Left lung (tissue), 10 donors: Measurements from ENCODE around the gene PIGB. TPM values are rescaled to one million over a fixed set of nuclear protein-coding genes. Genes with fewer than 3 reads are reported as not detected.

Experiments
- ATAC-seq: fragments of 200-7000 bp; cut with Tn5 transposase; one replicate; pipeline ENCODE4 v1.9.1; 2020; ENCODE audit warnings: moderate library complexity
- DNase-seq, 4 donors: peaks; one replicate each; pipeline ENCODE4 v3.0.0-alpha.2; 2013 to 2020
- H3K27ac ChIP-seq, 2 donors: fragments of 200-600 bp; sonication (generic) in 1 of 2; one replicate each; pipeline versions ENCODE4 v1.5.0 to v1.8.0; 2020 to 2021
- H3K27me3 ChIP-seq, 2 donors: fragments of 200-600 bp; sonication (generic) in 1 of 2; one replicate each; pipeline versions ENCODE4 v1.5.0 to v1.8.0; 2020 to 2021
- H3K36me3 ChIP-seq, 2 donors: fragments of 200-600 bp; sonication (generic) in 1 of 2; one replicate each; pipeline versions ENCODE4 v1.5.0 to v1.8.0; 2020 to 2021
- H3K4me1 ChIP-seq, 2 donors: fragments of 200-600 bp; one replicate each; pipeline ENCODE4 v1.8.0; 2021
- H3K4me3 ChIP-seq, 2 donors: fragments of 200-600 bp; sonication (generic) in 1 of 2; one replicate each; pipeline versions ENCODE4 v1.5.0 to v1.8.0; 2020 to 2021; ENCODE audit warnings: mild to moderate bottlenecking in 1 of 2
- H3K9me3 ChIP-seq, 2 donors: fragments of 200-600 bp; sonication (generic) in 1 of 2; one replicate each; pipeline versions ENCODE4 v1.5.0 to v1.8.0; 2020 to 2021
- intact Hi-C, 2 donors: fragments of 100-400 bp; cut with DNase I; formaldehyde crosslinking; loops; one replicate each; pipeline versions ENCODE4 v1.11.2 to v1.14.2; 2022
- polyA plus RNA-seq, 6 donors: library from polyadenylated mRNA; unstranded; fragments of 120-200 nt; gene quantifications; one replicate each; pipeline ENCODE4 v1.2.1, GENCODE V29; 2013; ENCODE audit not compliant: insufficient read length in 6 of 6
- total RNA-seq, 2 donors: library from RNA; stranded (reverse); fragmentation: NEBNext Ultra II Directional; extraction: Animal tissue kit (Norgen Biotek cat#: 25700); gene quantifications; one replicate each; pipeline ENCODE4 v1.2.1, GENCODE V29; 2021
- TF ChIP-seq, protein P1 (sequence below), 2 donors: fragments of 200-600 bp; sonication (generic) in 1 of 2; IDR thresholded peaks; one replicate each; pipeline versions ENCODE4 v1.5.0 to v1.8.0; 2021; ENCODE audit warnings: antibody characterized with exemption in 2 of 2
- donor health status: DM: no; HTN: yes; CAD: no.
- donor health status: DM: no; HTN: no; CAD: no.

The PIGB gene
- total and polyA plus RNA-seq, 8 donors = 13.6 to 25.3 (median 19.8) TPM

GRCh38 chr15:55334371-55334770 lies 15.3 kb downstream of the PIGB start:
- Histone ChIP-seq H3K27me3 (no peaks in the 10 kb centered on the region), H3K4me3 (no peak overlapping the region), H3K36me3 (peaks cover 2 to 82% of the 10 kb centered on the region in 2 donors), H3K27ac (no peak overlapping the region), H3K4me1 (no peaks in the 10 kb centered on the region), H3K9me3 (no peaks in the 10 kb centered on the region)
- TF ChIP-seq, protein P1, sequence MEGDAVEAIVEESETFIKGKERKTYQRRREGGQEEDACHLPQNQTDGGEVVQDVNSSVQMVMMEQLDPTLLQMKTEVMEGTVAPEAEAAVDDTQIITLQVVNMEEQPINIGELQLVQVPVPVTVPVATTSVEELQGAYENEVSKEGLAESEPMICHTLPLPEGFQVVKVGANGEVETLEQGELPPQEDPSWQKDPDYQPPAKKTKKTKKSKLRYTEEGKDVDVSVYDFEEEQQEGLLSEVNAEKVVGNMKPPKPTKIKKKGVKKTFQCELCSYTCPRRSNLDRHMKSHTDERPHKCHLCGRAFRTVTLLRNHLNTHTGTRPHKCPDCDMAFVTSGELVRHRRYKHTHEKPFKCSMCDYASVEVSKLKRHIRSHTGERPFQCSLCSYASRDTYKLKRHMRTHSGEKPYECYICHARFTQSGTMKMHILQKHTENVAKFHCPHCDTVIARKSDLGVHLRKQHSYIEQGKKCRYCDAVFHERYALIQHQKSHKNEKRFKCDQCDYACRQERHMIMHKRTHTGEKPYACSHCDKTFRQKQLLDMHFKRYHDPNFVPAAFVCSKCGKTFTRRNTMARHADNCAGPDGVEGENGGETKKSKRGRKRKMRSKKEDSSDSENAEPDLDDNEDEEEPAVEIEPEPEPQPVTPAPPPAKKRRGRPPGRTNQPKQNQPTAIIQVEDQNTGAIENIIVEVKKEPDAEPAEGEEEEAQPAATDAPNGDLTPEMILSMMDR (IDR thresholded peaks at IDR 0.05) = no peak
- intact Hi-C loops = no loop called here
- no peak for ATAC-seq
- no peak for DNase-seq

GRCh38 chr15:55334997-55335396 lies 16.0 kb downstream of the PIGB start:
- Histone ChIP-seq H3K27me3 (no peaks in the 10 kb centered on the region), H3K36me3 (peaks cover 2 to 81% of the 10 kb centered on the region in 2 donors), H3K9me3 (no peaks in the 10 kb centered on the region), H3K27ac (no peak overlapping the region), H3K4me3 (no peak overlapping the region), H3K4me1 (no peaks in the 10 kb centered on the region)
- TF ChIP-seq, protein P1 (IDR thresholded peaks at IDR 0.05) = no peak
- DNase-seq = no peak
- no peak for ATAC-seq
- intact Hi-C loops = no loop called here

GRCh38 chr15:55337160-55337559 lies 18.1 kb downstream of the PIGB start:
- intact Hi-C loops = no loop called here
- no peaks in the 10 kb centered on the region for H3K9me3 ChIP-seq
- H3K4me1 ChIP-seq = no peaks in the 10 kb centered on the region
- H3K4me3 ChIP-seq = no peak overlapping the region
- TF ChIP-seq, protein P1 (IDR thresholded peaks at IDR 0.05) = no peak
- DNase-seq = no peak
- H3K27ac ChIP-seq = no peak overlapping the region
- H3K27me3 ChIP-seq = no peaks in the 10 kb centered on the region
- no peak for ATAC-seq
- H3K36me3 ChIP-seq = peaks cover 2 to 76% of the 10 kb centered on the region in 2 donors

DNA sequence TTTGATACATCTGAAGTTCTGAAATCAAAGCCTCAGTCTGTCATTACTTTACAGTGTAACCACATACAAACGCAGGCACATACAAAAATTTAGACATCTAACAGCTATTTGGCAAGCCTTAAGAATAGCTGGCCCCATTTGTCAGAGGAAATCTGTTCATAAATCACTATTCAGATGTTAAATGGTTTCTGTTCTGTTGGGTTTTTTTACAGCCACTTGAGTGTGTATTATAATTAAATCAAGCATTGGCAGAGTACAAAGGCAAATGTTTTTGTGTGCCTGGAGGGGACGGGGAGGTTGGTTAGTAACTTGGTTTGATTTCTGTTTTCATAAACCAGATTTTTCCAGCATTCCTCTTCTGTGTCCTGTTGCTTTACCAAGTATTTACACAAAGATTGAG lies 24.1 kb downstream of the PIGB start:
- intact Hi-C loops = no loop called here
- ATAC-seq = peak; percentile 47

GRCh38 chr15:55344206-55344605 lies 25.2 kb downstream of the PIGB start:
- Histone ChIP-seq H3K4me3 (no peak overlapping the region), H3K27ac (peak overlapping the region; percentile 26 to 51), H3K36me3 (peaks cover 0 to 58% of the 10 kb centered on the region in 2 donors), H3K9me3 (no peaks in the 10 kb centered on the region), H3K27me3 (no peaks in the 10 kb centered on the region), H3K4me1 (peaks cover 4 to 10% of the 10 kb centered on the region in 2 donors)
- ATAC-seq (peak; percentile 96), DNase-seq (peak in 3 of 4 donors; percentile 5 to 46 (median 18))
- TF ChIP-seq, protein P1 (IDR thresholded peaks at IDR 0.05) = no peak
- intact Hi-C loops = no loop called here

More for the DNA sequence above, 24.1 kb downstream of the PIGB start:
- TF ChIP-seq, protein P1 (IDR thresholded peaks at IDR 0.05) = no peak
- no peaks in the 10 kb centered on the region for H3K27me3 ChIP-seq
- H3K9me3 ChIP-seq = no peaks in the 10 kb centered on the region
- peaks cover 4 to 10% of the 10 kb centered on the region in 2 donors for H3K4me1 ChIP-seq
- no peak overlapping the region for H3K27ac ChIP-seq
- H3K36me3 ChIP-seq = peaks cover 0 to 54% of the 10 kb centered on the region in 2 donors
- DNase-seq = no peak
- no peak overlapping the region for H3K4me3 ChIP-seq
